Left kidney (tissue), 1 donor: ENCODE measurements around the gene TOMT. TPM values are rescaled to one million over a fixed set of nuclear protein-coding genes. Genes with fewer than 3 reads are reported as not detected.

Experiments used
- polyA plus RNA-seq: library from polyadenylated mRNA; unstranded; fragments of 120-200 nt; gene quantifications from one replicate; pipeline ENCODE4 v1.2.1, GENCODE V29; 2013; ENCODE audit not compliant: insufficient read length

TOMT gene
- polyA plus RNA-seq, 1 donor: not detected

Other genes starting within 250 kb of the TOMT start
- gene DEFB131B, start 227.5 kb upstream of the TOMT start, polyA plus RNA-seq: 1.4 TPM
- gene XNDC1N, start 177.3 kb upstream of the TOMT start, polyA plus RNA-seq: 10.4 TPM
- 46.7 TPM for gene RNF121, start 176.9 kb upstream of the TOMT start, polyA plus RNA-seq
- gene IL18BP, start 107.0 kb upstream of the TOMT start, polyA plus RNA-seq: 16.8 TPM
- gene NUMA1, start 25.4 kb upstream of the TOMT start, polyA plus RNA-seq: 300 TPM
- gene LRRC51, start 25.1 kb upstream of the TOMT start, polyA plus RNA-seq: 33.1 TPM
- gene LAMTOR1, start 2.6 kb upstream of the TOMT start, polyA plus RNA-seq: 111 TPM
- gene ANAPC15, start 6.8 kb downstream of the TOMT start, polyA plus RNA-seq: 51.8 TPM
- 1.1 TPM for gene FOLR3, start 29.8 kb downstream of the TOMT start, polyA plus RNA-seq
- gene FOLR1, start 86.2 kb downstream of the TOMT start, polyA plus RNA-seq: 50.8 TPM
- 8.7 TPM for gene FOLR2, start 110.9 kb downstream of the TOMT start, polyA plus RNA-seq
- 178 TPM for gene INPPL1, start 118.8 kb downstream of the TOMT start, polyA plus RNA-seq
- not detected for gene PHOX2A, start 138.3 kb downstream of the TOMT start, polyA plus RNA-seq